Posterior vena cava (tissue), 2 donors: ENCODE measurements around the gene AIRE. TPM values are rescaled to one million over a fixed set of nuclear protein-coding genes. Genes with fewer than 3 reads are reported as not detected.

ENCODE experiments used
- DNase-seq: peaks from one replicate; pipeline ENCODE4 v3.0.0-alpha.2; 2020; ENCODE audit warnings: low spot score
- intact Hi-C, 2 donors: fragments of 100-400 bp; cut with DNase I; formaldehyde crosslinking; loops; one replicate each; pipeline versions ENCODE4 v1.14.1 to v1.14.2; 2022 to 2023
- total RNA-seq, 2 donors: library from RNA; stranded (reverse); fragmentation: NEBNext Ultra II Directional; extraction: Animal tissue kit (Norgen Biotek cat#: 25700); gene quantifications; one replicate each; pipeline ENCODE4 v1.2.1, GENCODE V29; 2021
- donor health status: DM: yes; HTN: yes; CAD: no.
- donor health status: DM: yes; HTN: yes; CAD: no.

Gene AIRE
- total RNA-seq, 2 donors from 2014 or later = not detected

- DNase-seq = no peak
- intact Hi-C loops = no loop called here
These were observed 33.0 kb downstream of the AIRE start for GRCh38 chr21:44318489-44319285.

GRCh38 chr21:44319407-44320065 is 33.9 kb downstream of the AIRE start:
- DNase-seq = no peak
- intact Hi-C loops = no loop called here

GRCh38 chr21:44320847-44321246 is 35.2 kb downstream of the AIRE start:
- DNase-seq = no peak
- intact Hi-C loops = no loop called here

GRCh38 chr21:44321846-44322450 is 36.3 kb downstream of the AIRE start:
- intact Hi-C loops = no loop called here
- DNase-seq = no peak

- no peak for DNase-seq
- intact Hi-C loops = no loop called here
These were observed 37.1 kb downstream of the AIRE start for GRCh38 chr21:44322621-44323325.

- DNase-seq = no peak
- intact Hi-C loops = no loop called here
These were observed 37.9 kb downstream of the AIRE start for GRCh38 chr21:44323591-44323990.

GRCh38 chr21:44324106-44324853 is 38.6 kb downstream of the AIRE start:
- DNase-seq = no peak
- intact Hi-C loops = no loop called here

- intact Hi-C loops = no loop called here
- DNase-seq = no peak
These were observed 39.1 kb downstream of the AIRE start for GRCh38 chr21:44324854-44325107.

- intact Hi-C loops = no loop called here
- DNase-seq = no peak
These were observed 40.0 kb downstream of the AIRE start for GRCh38 chr21:44325386-44326271.

GRCh38 chr21:44326272-44326647 is 40.6 kb downstream of the AIRE start:
- no peak for DNase-seq
- intact Hi-C loops = no loop called here

- DNase-seq = no peak
- intact Hi-C loops = no loop called here
These were observed 41.3 kb downstream of the AIRE start for GRCh38 chr21:44326716-44327602.

- intact Hi-C loops = no loop called here
- no peak for DNase-seq
These were observed 41.9 kb downstream of the AIRE start for GRCh38 chr21:44327603-44327974.

- DNase-seq = no peak
- intact Hi-C loops = no loop called here
These were observed 42.7 kb downstream of the AIRE start for GRCh38 chr21:44328242-44328895.

GRCh38 chr21:44329086-44329889 is 43.6 kb downstream of the AIRE start:
- no peak for DNase-seq
- intact Hi-C loops = no loop called here

- no peak for DNase-seq
- intact Hi-C loops = no loop called here
These were observed 44.5 kb downstream of the AIRE start for GRCh38 chr21:44329971-44330681.

- intact Hi-C loops = no loop called here
- no peak for DNase-seq
These were observed 45.0 kb downstream of the AIRE start for GRCh38 chr21:44330698-44331097.
